PC-9 (cell line): ENCODE measurements around the gene SDF2L1.

Source experiments
- CTCF ChIP-seq: fragments of 200-600 bp; sonication (generic); conservative IDR thresholded peaks from 2 replicates; pipeline ENCODE4 v1.6.1; 2017; ENCODE audit warnings: mixed run types, antibody characterized with exemption, mild to moderate bottlenecking, moderate library complexity
- EZH2 ChIP-seq: fragments of 200-600 bp; sonication (generic); IDR thresholded peaks from 2 replicates; pipeline ENCODE4 v1.8.0; 2017; ENCODE audit warnings: antibody characterized with exemption, low read depth

GRCh38 chr22:21681566-21682370 lies 39.7 kb downstream of the SDF2L1 start:
- no peak for TF ChIP-seq CTCF
- no peak for TF ChIP-seq EZH2
